HG03039 (cell line): Measurements from ENCODE around the gene TPRX1.
"Not testable (repeated sequence)": the region's sequence is repeated elsewhere in the genome, so short reads cannot be mapped to it uniquely, and the experiment has no call there.

Experiments used
- ATAC-seq: cut with Tn5 transposase; IDR thresholded peaks from one replicate; pipeline ENCODE4 v1.9.1; 2021; ENCODE audit warnings: mild to moderate bottlenecking, moderate library complexity; ENCODE audit not compliant: unreplicated experiment

The TPRX1 gene

DNA sequence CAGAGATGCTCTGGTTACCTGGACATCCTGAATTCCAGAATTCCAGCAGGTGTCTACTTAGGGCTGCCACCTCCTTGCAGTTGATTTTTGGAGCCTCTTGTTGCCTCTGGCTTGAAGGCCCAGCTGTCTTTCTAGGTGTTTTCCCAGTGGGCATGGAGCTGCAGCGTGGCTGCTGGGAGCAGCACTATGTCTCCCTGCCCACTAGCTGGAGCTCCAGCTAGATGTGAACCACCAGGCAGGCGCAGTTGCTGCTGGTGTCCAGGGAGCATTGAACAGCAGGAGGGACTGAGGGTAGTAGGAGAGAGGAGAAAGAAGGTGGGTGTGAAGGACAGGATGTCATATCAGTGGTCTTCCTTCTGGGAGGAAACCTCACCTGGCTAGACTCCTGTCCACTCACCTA is 35.7 kb downstream of the TPRX1 start:
- ATAC-seq, result no peak

- ATAC-seq, result no peak
Measured at GRCh38 chr19:47767349-47767748, 37.0 kb downstream of the TPRX1 start.

DNA sequence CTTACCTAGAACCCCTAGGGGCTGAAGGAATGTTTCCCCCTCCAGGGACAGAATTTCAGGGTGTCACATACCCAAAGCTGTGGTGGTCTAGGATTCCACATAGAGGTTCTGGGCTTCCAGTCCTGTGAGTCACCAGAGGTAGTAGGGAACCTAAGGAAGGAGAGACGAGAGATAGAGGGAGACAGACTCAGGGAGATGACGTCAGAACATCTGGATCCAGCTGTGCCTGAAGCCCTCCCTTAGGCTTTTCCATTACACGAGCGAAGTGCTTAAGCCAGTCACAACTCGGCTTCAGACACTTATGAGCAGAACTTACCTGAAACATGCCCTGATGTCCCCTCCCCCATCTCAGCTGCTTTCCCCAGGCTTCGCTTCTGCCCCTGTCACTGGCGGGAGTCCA is 37.7 kb downstream of the TPRX1 start:
- ATAC-seq, result no peak

DNA sequence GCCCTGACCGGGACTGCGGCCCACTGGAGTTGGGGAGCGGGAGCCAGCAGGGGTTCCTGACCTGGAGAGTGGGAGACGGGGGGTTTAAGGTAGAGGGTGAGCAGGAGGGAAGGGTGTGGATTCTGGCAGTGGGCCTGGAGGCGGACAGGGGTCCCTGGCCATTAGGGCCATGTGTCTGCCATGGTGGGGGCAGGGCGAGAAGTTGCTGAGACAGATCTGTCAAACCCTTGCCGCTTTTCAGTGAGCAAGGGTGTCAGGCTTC is 38.1 kb downstream of the TPRX1 start:
- ATAC-seq, result no peak

DNA sequence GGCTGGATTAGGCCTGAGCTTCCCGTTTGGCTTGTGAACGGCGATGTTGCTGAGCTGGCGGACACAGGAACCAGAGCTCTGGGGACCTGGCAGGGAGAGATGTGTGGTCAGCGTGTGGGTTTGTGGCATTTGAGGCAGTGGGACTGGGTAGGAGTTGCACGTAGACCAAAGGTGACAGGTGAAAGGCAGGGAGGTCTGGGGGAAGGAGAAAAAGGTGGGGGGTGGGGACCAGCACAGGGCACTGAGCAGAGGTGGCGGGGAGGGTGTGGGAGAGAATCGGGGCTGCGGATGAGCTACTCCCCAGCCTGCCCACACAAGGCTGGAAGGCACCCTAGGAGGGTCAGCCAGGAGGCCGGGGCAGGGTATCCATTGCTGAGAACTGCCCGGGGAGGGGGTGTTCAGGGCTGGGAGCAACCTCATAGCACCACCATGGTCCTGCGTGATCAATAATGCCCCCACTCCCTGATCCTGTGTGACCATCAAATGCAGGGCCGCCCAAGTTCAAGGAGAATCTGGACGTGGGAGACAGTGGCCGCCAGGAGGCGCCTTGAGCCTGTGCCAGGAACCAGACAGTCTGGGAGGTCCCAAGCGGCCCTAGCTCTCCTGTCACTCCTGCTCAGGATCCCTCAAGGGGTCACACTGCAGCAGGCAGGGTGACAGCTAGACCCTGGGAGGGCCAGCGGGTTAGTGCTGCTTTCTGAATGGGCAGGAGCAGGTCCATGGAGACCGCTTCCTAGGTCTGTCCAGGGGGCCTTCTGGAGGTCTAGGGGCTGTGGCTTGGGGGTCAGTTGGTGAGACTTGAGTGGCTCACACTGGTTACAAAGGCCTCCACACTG is 38.6 kb downstream of the TPRX1 start:
- no peak for ATAC-seq

DNA sequence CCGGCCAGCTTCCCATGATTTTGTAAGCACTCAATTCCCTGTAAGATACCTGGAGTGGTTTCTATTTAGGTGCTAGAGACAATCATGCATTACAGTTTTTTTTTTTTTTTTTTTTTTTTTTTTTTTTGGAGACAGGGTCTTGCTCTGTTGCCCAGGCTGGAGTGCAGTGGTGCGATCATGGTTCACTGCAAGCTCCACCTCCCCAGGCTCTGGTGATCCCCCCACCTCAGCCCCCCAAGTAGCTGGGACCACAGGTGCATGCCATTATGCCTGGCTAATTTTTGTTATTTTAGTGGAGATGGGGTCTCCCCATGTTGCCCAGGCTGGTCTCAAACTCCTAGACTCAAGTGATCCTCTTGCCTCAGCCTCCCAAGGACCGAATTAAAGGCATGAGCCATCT is 39.6 kb downstream of the TPRX1 start:
- ATAC-seq, result not testable (repeated sequence)

GRCh38 chr19:47762615-47763308 is 41.6 kb downstream of the TPRX1 start:
- no peak for ATAC-seq

DNA sequence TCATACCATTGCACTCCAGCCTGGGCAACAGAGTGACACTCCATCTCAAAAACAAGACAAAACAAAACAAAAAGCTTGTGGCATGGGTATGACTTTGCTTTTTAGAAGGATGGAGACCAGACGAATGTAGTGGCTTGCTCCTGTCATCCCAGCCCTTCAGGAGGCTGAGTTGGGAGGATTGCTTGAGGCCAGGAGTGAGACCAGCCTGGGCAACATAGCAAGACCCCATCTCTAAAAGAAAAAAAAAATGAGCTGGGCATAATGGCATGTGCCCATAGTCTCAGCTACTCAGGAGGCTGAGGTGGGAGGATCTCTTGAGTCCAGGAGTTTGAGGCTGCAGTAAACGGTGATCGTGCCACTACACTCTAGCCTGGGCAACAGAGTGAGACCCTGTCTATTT is 42.2 kb downstream of the TPRX1 start:
- ATAC-seq, result no peak

GRCh38 chr19:47761566-47761965 is 42.8 kb downstream of the TPRX1 start:
- ATAC-seq, result no peak

DNA sequence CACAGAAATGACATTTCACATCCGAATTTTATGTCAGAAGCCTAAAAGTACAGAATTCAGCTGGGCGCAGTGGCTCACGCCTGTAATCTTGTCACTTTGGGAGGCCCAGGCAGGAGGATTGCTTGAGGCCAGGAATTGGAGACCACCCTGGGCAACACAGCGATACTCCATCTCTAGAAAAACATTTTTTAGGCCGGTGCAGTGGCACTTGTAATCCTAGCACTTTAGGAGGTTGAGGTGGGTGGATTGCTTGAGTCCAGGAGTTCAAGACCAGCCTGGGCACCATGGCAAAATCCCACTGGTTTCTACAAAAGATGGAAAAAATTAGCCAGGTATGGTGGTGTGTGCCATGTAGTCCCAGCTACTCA is 43.7 kb downstream of the TPRX1 start:
- no peak for ATAC-seq

GRCh38 chr19:47758443-47758804 is 45.9 kb downstream of the TPRX1 start:
- ATAC-seq, result no peak

GRCh38 chr19:47757617-47758442 is 46.5 kb downstream of the TPRX1 start:
- no peak for ATAC-seq

DNA sequence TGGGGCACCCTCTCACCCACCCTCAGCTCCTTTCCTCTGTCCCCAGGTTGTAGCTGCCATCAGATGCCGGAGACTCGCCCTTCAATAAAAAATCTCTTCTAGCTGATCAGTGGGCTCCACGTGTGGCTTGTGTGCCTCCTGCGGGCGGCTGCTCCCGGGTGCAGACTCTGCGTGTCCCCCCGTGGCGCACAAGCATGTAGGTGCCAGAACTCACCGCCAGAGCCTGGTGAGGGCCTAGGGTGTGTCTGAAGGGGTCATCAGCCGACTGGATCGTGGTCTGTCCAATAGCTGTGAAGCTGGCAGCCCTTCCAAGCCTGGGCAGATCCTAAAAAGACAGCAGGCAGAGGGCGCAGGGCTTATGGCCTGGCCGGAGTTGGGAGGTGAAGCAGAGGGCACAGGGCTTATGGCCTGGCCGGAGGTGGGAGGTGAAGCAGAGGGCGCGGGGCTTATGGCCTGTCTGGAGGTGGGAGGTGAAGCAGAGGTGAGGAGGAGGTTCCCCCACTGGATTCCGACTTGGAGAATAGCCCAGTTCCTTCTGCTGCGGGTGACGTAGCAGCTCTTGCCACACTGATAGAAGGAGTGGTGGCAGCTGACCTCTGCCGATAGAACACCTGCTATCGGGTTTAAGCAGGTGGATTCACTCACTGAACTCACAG is 47.3 kb downstream of the TPRX1 start:
- no peak for ATAC-seq

DNA sequence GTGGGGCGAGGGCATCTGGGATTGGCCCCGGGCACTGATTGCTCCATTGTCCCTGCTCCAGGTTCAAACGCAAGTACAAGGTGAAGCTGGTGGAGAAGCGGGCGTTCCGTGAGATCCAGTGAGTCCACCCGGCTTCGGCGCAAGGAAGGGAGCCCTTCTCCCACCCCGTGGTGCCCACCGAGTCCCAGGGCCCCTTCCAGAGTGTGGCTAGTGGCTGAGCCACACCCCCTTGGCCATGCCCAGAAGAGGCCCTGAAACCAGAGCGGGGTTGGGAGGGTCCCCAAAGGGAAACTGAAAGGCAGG is 47.8 kb downstream of the TPRX1 start:
- no peak for ATAC-seq

DNA sequence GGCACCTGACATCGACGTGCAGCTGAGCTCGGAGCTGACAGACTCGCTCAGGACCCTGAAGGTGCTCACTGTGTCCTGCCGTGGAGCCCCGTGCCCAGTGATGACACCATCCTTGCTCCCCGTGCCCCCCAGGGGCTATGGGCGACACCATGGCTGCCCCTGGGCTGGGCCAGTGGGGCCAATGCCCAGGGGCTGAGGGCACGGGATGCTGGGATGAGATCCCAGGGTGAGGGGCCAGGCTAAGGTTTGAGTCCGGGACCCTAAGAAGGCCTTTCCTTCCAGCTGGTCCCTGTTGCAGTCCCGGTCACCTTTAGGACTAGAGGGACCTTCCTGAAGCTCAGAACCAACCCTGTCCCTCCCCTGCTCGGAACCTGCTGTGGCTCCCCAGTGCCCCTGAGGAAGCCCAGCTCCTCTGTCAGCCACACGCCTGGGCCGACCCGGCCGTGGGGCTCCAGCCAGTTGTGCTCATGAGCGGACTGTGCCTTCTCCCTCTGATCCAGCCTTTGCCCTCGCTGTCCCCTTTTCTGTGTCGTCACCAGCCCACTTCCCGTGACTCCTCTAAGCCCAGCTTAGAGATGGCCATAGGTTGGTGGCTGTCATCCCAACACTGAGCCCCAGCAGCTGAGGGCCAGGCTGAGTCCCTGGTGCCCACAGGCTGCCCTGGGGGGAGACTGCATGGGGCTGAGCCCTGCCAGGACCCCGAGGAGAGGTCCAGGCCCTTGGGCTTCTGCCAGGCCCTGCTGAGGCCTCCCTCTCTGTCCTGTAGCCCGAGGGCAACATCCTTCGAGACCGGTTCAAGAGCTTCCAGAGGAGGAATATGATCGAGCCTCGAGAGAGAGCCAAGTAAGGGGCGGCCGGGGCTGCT is 48.4 kb downstream of the TPRX1 start:
- no peak for ATAC-seq

GRCh38 chr19:47755065-47755761 is 49.1 kb downstream of the TPRX1 start:
- ATAC-seq, result no peak

DNA sequence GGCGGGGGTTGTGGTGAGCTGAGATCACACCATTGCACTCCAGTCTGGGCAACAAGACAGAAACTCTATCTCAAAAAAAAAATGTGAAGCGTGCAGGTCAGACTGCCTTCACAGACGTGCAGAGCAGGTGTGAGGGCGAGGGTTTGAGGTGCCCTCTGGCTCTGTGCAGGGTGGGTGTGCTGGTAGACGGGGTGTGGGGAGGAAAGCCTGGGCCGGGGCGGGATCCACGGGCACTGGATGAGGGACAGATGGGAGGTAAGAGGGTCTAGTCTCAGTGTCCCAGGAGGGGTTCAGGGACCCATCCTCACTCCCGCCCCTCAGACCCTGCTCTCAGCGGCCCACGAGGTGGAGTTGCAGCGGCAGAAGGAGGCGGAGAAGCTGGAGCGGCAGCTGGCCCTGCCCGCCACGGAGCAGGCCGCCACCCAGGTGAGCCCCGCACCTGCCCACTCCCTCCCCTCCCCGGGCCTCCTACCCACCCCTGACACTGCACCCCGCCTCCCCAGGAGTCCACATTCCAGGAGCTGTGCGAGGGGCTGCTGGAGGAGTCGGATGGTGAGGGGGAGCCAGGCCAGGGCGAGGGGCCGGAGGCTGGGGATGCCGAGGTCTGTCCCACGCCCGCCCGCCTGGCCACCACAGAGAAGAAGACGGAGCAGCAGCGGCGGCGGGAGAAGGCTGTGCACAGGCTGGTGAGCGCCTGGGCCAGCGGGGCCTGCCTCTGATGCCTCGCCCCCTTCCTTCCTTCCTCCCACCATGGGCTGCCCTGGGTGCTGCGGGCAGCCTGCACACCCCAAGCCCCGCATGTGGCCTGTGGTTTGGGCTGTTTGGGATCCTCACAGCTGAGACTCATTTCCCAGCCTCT is 49.9 kb downstream of the TPRX1 start:
- no peak for ATAC-seq

DNA sequence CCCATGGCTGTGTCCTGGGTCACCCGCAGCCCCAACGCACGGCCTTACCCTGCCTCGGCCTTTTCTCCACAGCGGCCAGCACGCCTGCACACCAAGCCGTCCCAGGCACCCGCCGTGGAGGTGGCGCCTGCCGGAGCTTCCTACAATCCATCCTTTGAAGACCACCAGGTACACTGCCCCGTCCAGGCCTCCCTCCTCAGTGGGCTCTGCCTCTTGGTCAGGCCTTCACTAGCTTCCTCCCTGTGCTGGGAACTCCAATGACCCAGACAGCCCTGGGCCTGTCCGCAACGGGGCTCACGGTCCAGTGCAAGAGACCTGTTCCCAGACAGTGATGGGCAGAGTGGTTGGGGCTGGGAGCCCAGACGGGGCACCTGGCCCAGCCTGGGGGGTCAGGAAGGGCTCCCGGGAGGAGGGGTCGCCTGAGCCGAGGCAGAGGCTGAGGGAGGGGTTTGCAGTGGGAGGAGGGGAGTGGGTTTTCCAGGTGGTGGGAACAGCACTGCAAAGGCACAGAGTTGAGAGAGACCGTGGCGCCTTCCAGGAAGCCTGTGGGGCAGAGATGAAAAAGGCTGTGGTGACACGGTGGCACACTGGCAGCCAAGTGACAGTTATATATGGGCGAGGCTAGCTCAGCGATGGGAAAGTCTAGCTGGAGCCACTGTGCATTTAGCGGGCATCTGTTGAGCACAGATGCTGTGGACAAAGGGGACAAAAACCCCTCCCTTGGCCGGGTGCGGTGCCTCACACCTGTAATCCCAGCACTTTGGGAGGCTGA is 51.7 kb downstream of the TPRX1 start:
- no peak for ATAC-seq
